SKM-1 treated with dmso at 0.1 percent for 144 hours (cell line): Measurements from ENCODE around the gene AGK.

Source experiments
- DNase-seq: peaks from one replicate; lab custom pipeline; 2025; ENCODE audit not compliant: unreplicated experiment; lab: John Stamatoyannopoulos, UW

The AGK gene

GRCh38 chr7:141585592-141586510 lies 34.6 kb downstream of the AGK start:
- DNase-seq = no peak

- DNase-seq = no peak
These were observed 35.7 kb downstream of the AGK start for GRCh38 chr7:141586878-141587277.

- no peak for DNase-seq
These were observed 36.1 kb downstream of the AGK start for GRCh38 chr7:141587304-141587703.

- no peak for DNase-seq
These were observed 37.7 kb downstream of the AGK start for GRCh38 chr7:141588912-141589311.

GRCh38 chr7:141590071-141590470 lies 38.9 kb downstream of the AGK start:
- no peak for DNase-seq

GRCh38 chr7:141590666-141591065 lies 39.5 kb downstream of the AGK start:
- no peak for DNase-seq

- DNase-seq = no peak
These were observed 41.9 kb downstream of the AGK start for GRCh38 chr7:141593134-141593533.

GRCh38 chr7:141597966-141598365 lies 46.8 kb downstream of the AGK start:
- no peak for DNase-seq

- DNase-seq = no peak
These were observed 47.2 kb downstream of the AGK start for GRCh38 chr7:141598408-141598807.

GRCh38 chr7:141600168-141601006 lies 49.2 kb downstream of the AGK start:
- no peak for DNase-seq

GRCh38 chr7:141609576-141609975 lies 58.4 kb downstream of the AGK start:
- no peak for DNase-seq

- no peak for DNase-seq
These were observed 59.5 kb downstream of the AGK start for GRCh38 chr7:141610671-141611070.

- DNase-seq = no peak
These were observed 61.7 kb downstream of the AGK start for GRCh38 chr7:141612861-141613260.

GRCh38 chr7:141617280-141617679 lies 66.1 kb downstream of the AGK start:
- DNase-seq = no peak

GRCh38 chr7:141619745-141620144 lies 68.5 kb downstream of the AGK start:
- no peak for DNase-seq

- no peak for DNase-seq
These were observed 73.6 kb downstream of the AGK start for GRCh38 chr7:141624763-141625162.

- no peak for DNase-seq
These were observed 79.4 kb downstream of the AGK start for GRCh38 chr7:141630621-141631020.

- DNase-seq = no peak
These were observed 80.3 kb downstream of the AGK start for GRCh38 chr7:141631525-141631924.

- no peak for DNase-seq
These were observed 82.9 kb downstream of the AGK start for GRCh38 chr7:141634065-141634464.

GRCh38 chr7:141636053-141636452 lies 84.8 kb downstream of the AGK start:
- no peak for DNase-seq

GRCh38 chr7:141640239-141640840 lies 89.1 kb downstream of the AGK start:
- DNase-seq = no peak

- DNase-seq = no peak
These were observed 90.7 kb downstream of the AGK start for GRCh38 chr7:141641876-141642275.
